Measurements from ENCODE around the gene HMGN5.

The HMGN5 gene

DNA sequence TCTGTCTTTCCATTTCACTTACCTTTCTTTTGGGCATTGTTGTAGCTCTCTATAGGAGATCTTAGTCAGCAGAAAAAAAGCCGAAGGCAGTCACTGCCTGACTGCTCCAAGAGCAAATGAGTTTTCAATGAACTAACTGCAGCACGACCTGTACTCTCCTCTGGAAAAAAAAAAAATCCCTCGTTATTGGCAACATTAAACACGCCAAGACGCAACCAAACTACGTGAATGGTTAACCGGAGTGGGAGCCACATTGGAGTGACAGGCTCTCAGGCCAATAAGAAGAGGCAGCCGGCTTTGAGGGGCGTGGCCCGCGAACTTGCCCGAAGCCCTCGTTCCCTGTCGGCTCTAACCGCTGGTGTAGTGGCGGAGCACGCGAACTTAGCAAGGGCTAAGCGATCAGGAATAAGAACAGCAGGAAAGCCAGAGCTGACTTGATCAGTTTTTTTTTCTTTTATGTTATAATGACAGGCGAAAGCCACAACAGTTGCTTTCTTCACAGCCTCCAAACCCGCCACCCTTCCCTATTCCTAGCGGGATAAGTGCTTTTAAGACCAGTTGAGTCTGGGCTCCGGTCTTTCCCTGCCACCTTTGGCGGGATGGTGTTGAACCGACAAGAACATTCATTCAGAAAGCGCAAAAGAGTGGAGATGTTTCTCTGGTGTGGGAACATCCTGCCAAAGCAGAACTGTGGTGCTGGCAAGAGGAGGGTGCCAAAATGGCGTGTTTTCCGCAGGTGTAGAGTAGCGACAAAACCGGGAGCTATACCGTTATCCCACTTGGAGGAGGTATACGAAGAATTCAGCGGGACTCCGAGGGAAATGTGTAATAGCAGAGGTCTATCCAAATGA, 80.0 kb downstream of the HMGN5 start:
- in situ Hi-C loops (cut with MboI; ENCODE audit: low sequenced_read_pairs, unreplicated experiment): no loop called here
- peak; percentile 69 for DNase-seq (ENCODE audit: low spot score)
- TF ChIP-seq, protein P1, sequence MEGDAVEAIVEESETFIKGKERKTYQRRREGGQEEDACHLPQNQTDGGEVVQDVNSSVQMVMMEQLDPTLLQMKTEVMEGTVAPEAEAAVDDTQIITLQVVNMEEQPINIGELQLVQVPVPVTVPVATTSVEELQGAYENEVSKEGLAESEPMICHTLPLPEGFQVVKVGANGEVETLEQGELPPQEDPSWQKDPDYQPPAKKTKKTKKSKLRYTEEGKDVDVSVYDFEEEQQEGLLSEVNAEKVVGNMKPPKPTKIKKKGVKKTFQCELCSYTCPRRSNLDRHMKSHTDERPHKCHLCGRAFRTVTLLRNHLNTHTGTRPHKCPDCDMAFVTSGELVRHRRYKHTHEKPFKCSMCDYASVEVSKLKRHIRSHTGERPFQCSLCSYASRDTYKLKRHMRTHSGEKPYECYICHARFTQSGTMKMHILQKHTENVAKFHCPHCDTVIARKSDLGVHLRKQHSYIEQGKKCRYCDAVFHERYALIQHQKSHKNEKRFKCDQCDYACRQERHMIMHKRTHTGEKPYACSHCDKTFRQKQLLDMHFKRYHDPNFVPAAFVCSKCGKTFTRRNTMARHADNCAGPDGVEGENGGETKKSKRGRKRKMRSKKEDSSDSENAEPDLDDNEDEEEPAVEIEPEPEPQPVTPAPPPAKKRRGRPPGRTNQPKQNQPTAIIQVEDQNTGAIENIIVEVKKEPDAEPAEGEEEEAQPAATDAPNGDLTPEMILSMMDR (IDR thresholded peaks at IDR 0.05; ENCODE audit: borderline replicate concordance, control extremely low read depth, extremely low read depth, insufficient read depth, missing control alignments): no peak

GRCh38 chrX:81120936-81121371, 80.8 kb downstream of the HMGN5 start:
- in situ Hi-C loops (cut with MboI; ENCODE audit: low sequenced_read_pairs, unreplicated experiment): no loop called here
- TF ChIP-seq, protein P1 (IDR thresholded peaks at IDR 0.05; ENCODE audit: borderline replicate concordance, control extremely low read depth, extremely low read depth, insufficient read depth, missing control alignments): peak; percentile 57
- DNase-seq (ENCODE audit: low spot score): no peak

GRCh38 chrX:81120258-81120935, 81.3 kb downstream of the HMGN5 start:
- TF ChIP-seq, protein P1 (IDR thresholded peaks at IDR 0.05; ENCODE audit: borderline replicate concordance, control extremely low read depth, extremely low read depth, insufficient read depth, missing control alignments): no peak
- in situ Hi-C loops (cut with MboI; ENCODE audit: low sequenced_read_pairs, unreplicated experiment): no loop called here
- no peak for DNase-seq (ENCODE audit: low spot score)

- no peak for DNase-seq (ENCODE audit: low spot score)
- in situ Hi-C loops (cut with MboI; ENCODE audit: low sequenced_read_pairs, unreplicated experiment): no loop called here
- TF ChIP-seq, protein P1 (IDR thresholded peaks at IDR 0.05; ENCODE audit: borderline replicate concordance, control extremely low read depth, extremely low read depth, insufficient read depth, missing control alignments): no peak
Measured at GRCh38 chrX:81114757-81115156, 87.0 kb downstream of the HMGN5 start.

DNA sequence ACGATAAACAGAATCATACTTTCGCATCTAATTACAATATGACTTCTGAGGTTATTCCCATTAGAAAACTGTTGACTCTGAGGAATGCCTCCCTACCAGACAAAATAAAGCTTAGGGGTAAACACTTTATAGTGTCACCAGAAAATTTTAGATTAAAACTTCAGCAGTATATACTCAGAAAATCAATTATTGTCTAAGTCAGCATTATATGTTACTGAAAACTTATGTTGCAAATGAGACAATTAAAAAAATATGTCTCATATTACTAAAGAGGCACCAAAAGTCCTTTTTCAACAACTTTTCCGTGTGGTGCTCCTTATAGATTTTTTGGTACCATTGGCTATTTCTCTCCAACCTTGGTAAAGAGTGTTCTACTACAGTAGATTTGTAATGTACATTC, 91.4 kb downstream of the HMGN5 start:
- TF ChIP-seq, protein P1 (IDR thresholded peaks at IDR 0.05; ENCODE audit: borderline replicate concordance, control extremely low read depth, extremely low read depth, insufficient read depth, missing control alignments): no peak

DNA sequence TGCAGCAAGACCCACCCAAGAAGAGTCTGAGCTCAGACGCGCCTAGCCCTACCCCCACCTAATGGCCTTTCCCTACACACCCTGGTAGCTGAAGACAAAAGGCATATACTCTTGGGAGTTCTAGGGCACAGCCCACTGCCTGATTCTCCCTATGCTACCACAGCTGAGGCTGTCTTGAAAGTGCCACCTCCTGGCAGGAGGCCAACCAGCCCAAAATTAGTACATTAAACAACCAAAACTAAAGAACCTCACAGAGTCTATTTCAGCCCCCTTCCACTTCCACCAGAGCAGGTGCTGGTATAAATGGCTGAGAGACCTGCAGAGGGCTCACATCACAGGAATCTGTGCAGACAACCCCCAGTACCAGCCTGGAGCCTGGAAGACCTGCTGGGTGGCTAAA, 119.1 kb downstream of the HMGN5 start:
- in situ Hi-C loops (cut with MboI; ENCODE audit: low sequenced_read_pairs, unreplicated experiment): no loop called here
- DNase-seq (ENCODE audit: low spot score): no peak
- TF ChIP-seq, protein P1 (IDR thresholded peaks at IDR 0.05; ENCODE audit: borderline replicate concordance, control extremely low read depth, extremely low read depth, insufficient read depth, missing control alignments): no peak

More for the DNA sequence above, 91.4 kb downstream of the HMGN5 start:
- DNase-seq (ENCODE audit: low spot score): no peak
- in situ Hi-C loops (cut with MboI; ENCODE audit: low sequenced_read_pairs, unreplicated experiment): no loop called here

Data from GM13976 (cell line).